Fibroblast of pulmonary artery (primary cell): ENCODE data around the gene TMEM9.

Experiments used
- DNase-seq: peaks from one replicate; pipeline ENCODE4 v3.0.0-alpha.2; 2010; ENCODE audit warnings: low read depth
- H3K4me3 ChIP-seq: replicated peaks from 2 replicates; pipeline ENCODE4 v1.5.1; 2011; ENCODE audit warnings: low read depth, mild to moderate bottlenecking, control low read depth, low read length, moderate library complexity
- CTCF ChIP-seq: IDR thresholded peaks from 2 replicates; pipeline ENCODE4 v1.5.1; 2011; ENCODE audit warnings: mild to moderate bottlenecking, control low read depth, low read length, inconsistent platforms; ENCODE audit errors: missing control alignments

The TMEM9 gene

GRCh38 chr1:201154389-201155165 lies at the start of gene TMEM9:
Gene TMEM9 (minus strand): TSS chr1:201154474. CDS start chr1:201153923, 551 bp downstream.
- no peak for TF ChIP-seq CTCF
- peak; percentile 94 for DNase-seq
- peak within 1 kb of the TSS; percentile 78 for H3K4me3 ChIP-seq

- H3K4me3 ChIP-seq, result no peak overlapping the region
- no peak for DNase-seq
Measured at GRCh38 chr1:201198598-201198997, 44.3 kb upstream of the TMEM9 start.

DNA sequence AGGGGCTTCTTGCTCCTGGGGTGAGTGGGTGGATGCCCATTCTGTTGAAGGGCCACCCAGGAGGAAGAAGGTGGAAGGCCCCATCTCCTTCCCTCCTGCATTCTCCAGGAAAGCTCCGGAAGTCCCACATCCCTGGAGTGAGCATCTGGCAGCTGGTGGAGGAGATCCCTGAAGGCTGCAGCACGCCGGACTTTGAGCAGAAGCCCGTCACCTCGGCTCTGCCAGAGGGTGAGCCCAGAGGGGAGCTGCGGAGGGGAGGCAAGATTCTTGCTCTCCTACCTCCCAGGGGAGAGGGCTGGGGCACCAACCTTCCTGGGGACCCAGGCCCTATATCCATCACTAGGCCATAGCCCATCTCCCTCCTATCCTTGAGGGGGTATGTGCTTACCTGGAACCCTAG lies 39.8 kb upstream of the TMEM9 start:
- no peak for DNase-seq
- no peak overlapping the region for H3K4me3 ChIP-seq
- no peak for TF ChIP-seq CTCF

More at GRCh38 chr1:201198598-201198997, 44.3 kb upstream of the TMEM9 start:
- TF ChIP-seq CTCF, result no peak

- no peak for TF ChIP-seq CTCF
- no peak for DNase-seq
Measured at GRCh38 chr1:201192261-201192788, 38.1 kb upstream of the TMEM9 start.

DNA sequence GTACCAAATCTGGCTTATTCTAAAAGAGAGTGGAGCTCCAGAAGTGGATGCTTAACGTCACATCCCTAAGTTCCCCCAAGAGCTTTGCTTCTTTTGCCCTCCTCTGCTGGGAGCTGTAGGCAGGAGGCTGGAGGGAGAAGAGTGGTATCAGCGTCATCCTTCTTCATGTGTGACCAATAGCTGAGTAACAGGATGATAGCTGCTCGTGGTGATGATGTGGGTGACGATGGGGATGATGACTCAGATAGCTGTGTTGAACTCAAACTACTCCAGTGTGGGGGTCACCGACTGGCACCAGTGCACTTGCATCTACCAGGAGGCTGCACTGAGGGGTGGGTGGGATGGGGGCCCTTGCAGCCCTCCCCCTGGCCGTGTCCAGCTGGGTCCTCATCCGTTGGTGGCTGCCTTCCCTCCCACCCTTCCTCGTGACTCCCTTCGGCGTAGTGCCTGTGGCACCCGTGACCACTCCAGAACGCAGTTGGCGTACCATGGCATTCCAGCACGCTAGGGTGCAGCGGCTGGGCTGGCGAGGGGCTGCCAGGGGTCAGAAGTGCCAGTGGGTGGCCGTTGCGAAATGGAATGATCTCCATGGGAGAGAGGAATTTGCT lies 37.5 kb upstream of the TMEM9 start:
- H3K4me3 ChIP-seq, result no peak overlapping the region
- TF ChIP-seq CTCF, result no peak
- peak; percentile 51 for DNase-seq

More at GRCh38 chr1:201192261-201192788, 38.1 kb upstream of the TMEM9 start:
- no peak overlapping the region for H3K4me3 ChIP-seq

DNA sequence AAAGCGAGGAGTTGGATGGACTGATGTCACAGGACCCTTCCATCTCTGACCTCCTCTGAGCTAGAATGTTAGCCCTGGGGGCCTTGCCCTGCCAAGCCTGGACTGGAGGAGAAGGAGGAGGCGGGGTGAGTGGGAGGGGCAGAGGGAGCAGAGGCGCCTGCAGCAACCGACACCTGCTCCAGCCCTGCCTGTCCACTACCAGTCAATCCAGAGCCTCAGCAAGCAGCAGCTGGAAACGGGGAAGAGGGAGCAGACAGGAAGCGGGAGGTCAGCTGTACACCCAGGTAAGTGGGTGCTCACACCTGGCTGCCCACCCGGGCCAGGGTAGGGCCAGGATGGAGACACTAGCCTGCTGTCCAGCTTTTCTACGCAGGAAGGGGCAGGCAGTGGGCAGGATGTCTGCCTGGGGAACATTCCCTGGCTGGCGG lies 36.4 kb upstream of the TMEM9 start, which contains the start of gene IGFN1:
Gene IGFN1 (plus strand): TSS at position 201 of the 428 bp plus-strand sequence. CDS start 2,470 bp downstream, outside the sequence.
- H3K4me3 ChIP-seq, result no peak within 1 kb of the TSS
- no peak for DNase-seq
- TF ChIP-seq CTCF, result no peak
